DND-41 (cell line): Measurements from ENCODE around the gene SLC40A1.

Experiments used
- ATAC-seq: fragments of 200-7000 bp; cut with Tn5 transposase; 3 replicates; pipeline ENCODE4 v1.9.1; 2021; ENCODE audit warnings: low read depth; ENCODE audit not compliant: insufficient read depth
- DNase-seq: peaks from one replicate; pipeline ENCODE4 v3.0.0-alpha.2; 2020
- H2AFZ ChIP-seq: 2 replicates; pipeline ENCODE4 v1.6.0; 2012; ENCODE audit warnings: low read depth, low read length
- H3K27ac ChIP-seq: 2 replicates; pipeline ENCODE4 v1.5.1; 2012; ENCODE audit warnings: low read length, inconsistent platforms
- H3K27me3 ChIP-seq: fragments of 200-600 bp; sonication (generic); 2 replicates; pipeline ENCODE4 v1.6.0; 2012; ENCODE audit warnings: low read length, mild to moderate bottlenecking, inconsistent platforms; ENCODE audit not compliant: insufficient read depth, poor library complexity
- H3K36me3 ChIP-seq: 2 replicates; pipeline ENCODE4 v1.5.1; 2012; ENCODE audit warnings: low read length, inconsistent platforms; ENCODE audit not compliant: insufficient read depth
- H3K4me1 ChIP-seq: 2 replicates; pipeline ENCODE4 v1.5.1; 2012; ENCODE audit warnings: mild to moderate bottlenecking, low read length; ENCODE audit not compliant: insufficient read depth
- H3K4me2 ChIP-seq: 2 replicates; pipeline ENCODE4 v1.6.0; 2012; ENCODE audit warnings: mild to moderate bottlenecking, moderate library complexity, low read length, inconsistent platforms; ENCODE audit not compliant: insufficient read depth
- H3K4me3 ChIP-seq, 2 experiments: fragments of 200-600 bp in 1 of 2; shearing (Covaris generic) in 1 of 2; 2 replicates each; pipeline ENCODE4 v1.5.1; 2012 to 2016; ENCODE audit warnings: inconsistent platforms in 2 of 2, low read length in 2 of 2, mild to moderate bottlenecking in 2 of 2, low read depth in 1 of 2, moderate library complexity in 1 of 2
- H3K79me2 ChIP-seq: 2 replicates; pipeline ENCODE4 v1.6.0; 2012; ENCODE audit warnings: low read length, inconsistent platforms; ENCODE audit not compliant: insufficient read depth
- H3K9ac ChIP-seq: 2 replicates; pipeline ENCODE4 v1.6.0; 2012; ENCODE audit warnings: low read depth, mild to moderate bottlenecking, inconsistent platforms, low read length, moderate library complexity
- H3K9me3 ChIP-seq: 2 replicates; pipeline ENCODE4 v1.5.1; 2012; ENCODE audit warnings: low read length, moderate library complexity, mild to moderate bottlenecking, inconsistent platforms; ENCODE audit not compliant: insufficient read depth, severe bottlenecking
- H4K20me1 ChIP-seq: 2 replicates; pipeline ENCODE4 v1.6.0; 2012; ENCODE audit warnings: low read length; ENCODE audit not compliant: insufficient read depth
- EZH2 ChIP-seq: IDR thresholded peaks from 3 replicates; pipeline ENCODE4 v1.6.1; 2012; ENCODE audit warnings: borderline replicate concordance, low read depth, mild to moderate bottlenecking, moderate library complexity, low read length, inconsistent platforms; ENCODE audit not compliant: severe bottlenecking
- TF ChIP-seq, protein P1 (sequence below): IDR thresholded peaks from 2 replicates; pipeline ENCODE4 v1.5.1; 2012; ENCODE audit warnings: borderline replicate concordance, low read length, moderate library complexity, mild to moderate bottlenecking; ENCODE audit not compliant: poor library complexity, severe bottlenecking; ENCODE audit errors: extremely low read depth

Gene SLC40A1

GRCh38 chr2:189555232-189555631, 25.4 kb downstream of the SLC40A1 start:
- ATAC-seq = no peak
- Histone ChIP-seq H3K27me3 (no peaks in the 10 kb centered on the region), H2AFZ (no peak overlapping the region), H3K9ac (no peak overlapping the region), H3K27ac (no peak overlapping the region), H3K9me3 (no peaks in the 10 kb centered on the region), H3K4me2 (no peak overlapping the region), H3K4me3 (no peak overlapping the region), H3K4me1 (no peaks in the 10 kb centered on the region), H3K79me2 (no peaks in the 10 kb centered on the region), H4K20me1 (no peaks in the 10 kb centered on the region), H3K36me3 (peaks cover 9% of the 10 kb centered on the region; the same call in 1 of the 2 replicates)
- DNase-seq = no peak
- TF ChIP-seq, protein P1, sequence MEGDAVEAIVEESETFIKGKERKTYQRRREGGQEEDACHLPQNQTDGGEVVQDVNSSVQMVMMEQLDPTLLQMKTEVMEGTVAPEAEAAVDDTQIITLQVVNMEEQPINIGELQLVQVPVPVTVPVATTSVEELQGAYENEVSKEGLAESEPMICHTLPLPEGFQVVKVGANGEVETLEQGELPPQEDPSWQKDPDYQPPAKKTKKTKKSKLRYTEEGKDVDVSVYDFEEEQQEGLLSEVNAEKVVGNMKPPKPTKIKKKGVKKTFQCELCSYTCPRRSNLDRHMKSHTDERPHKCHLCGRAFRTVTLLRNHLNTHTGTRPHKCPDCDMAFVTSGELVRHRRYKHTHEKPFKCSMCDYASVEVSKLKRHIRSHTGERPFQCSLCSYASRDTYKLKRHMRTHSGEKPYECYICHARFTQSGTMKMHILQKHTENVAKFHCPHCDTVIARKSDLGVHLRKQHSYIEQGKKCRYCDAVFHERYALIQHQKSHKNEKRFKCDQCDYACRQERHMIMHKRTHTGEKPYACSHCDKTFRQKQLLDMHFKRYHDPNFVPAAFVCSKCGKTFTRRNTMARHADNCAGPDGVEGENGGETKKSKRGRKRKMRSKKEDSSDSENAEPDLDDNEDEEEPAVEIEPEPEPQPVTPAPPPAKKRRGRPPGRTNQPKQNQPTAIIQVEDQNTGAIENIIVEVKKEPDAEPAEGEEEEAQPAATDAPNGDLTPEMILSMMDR = no peak
- TF ChIP-seq EZH2 = no peak

DNA sequence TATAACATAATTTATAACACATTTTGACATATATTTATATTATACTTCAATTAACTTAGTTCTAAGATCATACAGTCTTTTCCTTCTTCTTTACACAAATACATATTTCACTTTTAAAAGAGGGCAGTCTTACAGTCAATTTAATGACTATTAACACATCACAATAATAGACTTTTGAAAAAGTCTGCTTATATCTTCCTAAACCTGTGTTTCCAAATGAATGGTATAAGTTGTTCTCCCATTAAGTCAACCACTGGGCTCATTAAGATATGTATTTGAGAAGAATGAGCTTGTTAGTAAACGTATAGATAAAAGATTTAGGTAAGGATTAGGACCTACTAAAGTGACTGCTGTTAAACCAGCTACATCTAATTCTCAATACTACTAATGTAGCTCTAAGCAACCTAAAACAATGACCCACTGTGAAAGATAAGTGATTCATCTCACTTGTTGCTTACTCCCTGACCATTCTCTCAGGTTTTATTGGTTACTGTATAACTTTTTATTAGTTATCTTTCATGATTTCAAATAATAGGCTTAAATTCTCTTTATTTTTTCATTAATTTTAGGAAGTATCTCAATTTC, 27.0 kb downstream of the SLC40A1 start:
- H3K27ac ChIP-seq = no peak overlapping the region
- H3K36me3 ChIP-seq = no peaks in the 10 kb centered on the region
- no peaks in the 10 kb centered on the region for H3K9me3 ChIP-seq
- H3K27me3 ChIP-seq = no peaks in the 10 kb centered on the region
- H2AFZ ChIP-seq = no peak overlapping the region
- TF ChIP-seq, protein P1 = no peak
- TF ChIP-seq EZH2 = no peak
- H3K4me1 ChIP-seq = peaks cover 9% of the 10 kb centered on the region; the same call in 1 of the 2 replicates
- no peaks in the 10 kb centered on the region for H4K20me1 ChIP-seq
- DNase-seq = no peak
- no peaks in the 10 kb centered on the region for H3K79me2 ChIP-seq
- H3K9ac ChIP-seq = no peak overlapping the region
- no peak for ATAC-seq
- no peak overlapping the region for H3K4me2 ChIP-seq
- H3K4me3 ChIP-seq = no peak overlapping the region

DNA sequence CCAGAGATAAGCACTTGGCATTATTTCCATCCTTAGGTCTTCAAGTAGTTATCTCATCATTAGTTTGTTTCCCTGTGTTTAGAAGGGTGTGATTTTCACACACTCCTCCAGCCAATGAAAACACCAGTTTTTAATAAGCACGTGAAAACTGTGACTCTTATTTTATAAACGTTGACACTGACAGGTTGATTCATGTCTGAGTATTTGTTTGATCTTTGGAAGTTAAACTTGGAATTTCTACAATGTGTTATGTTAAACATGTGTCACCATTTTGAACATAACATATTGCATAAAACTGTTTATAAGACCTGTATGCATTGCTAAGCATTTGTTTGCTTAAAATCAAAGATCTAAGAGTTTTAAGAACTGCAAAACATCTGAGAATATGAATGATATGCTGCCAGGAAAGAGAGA, 27.6 kb downstream of the SLC40A1 start:
- no peak overlapping the region for H3K4me2 ChIP-seq
- TF ChIP-seq, protein P1 = no peak
- TF ChIP-seq EZH2 = no peak
- no peak overlapping the region for H2AFZ ChIP-seq
- ATAC-seq = no peak
- no peaks in the 10 kb centered on the region for H3K27me3 ChIP-seq
- no peaks in the 10 kb centered on the region for H3K36me3 ChIP-seq
- no peak overlapping the region for H3K27ac ChIP-seq
- no peak overlapping the region for H3K4me3 ChIP-seq
- no peak for DNase-seq
- H3K9me3 ChIP-seq = no peaks in the 10 kb centered on the region
- H3K79me2 ChIP-seq = no peaks in the 10 kb centered on the region
- H3K4me1 ChIP-seq = peaks cover 10% of the 10 kb centered on the region; the same call in 1 of the 2 replicates
- no peak overlapping the region for H3K9ac ChIP-seq
- H4K20me1 ChIP-seq = no peaks in the 10 kb centered on the region
